Measurements from ENCODE around the gene SMYD3.

Gene SMYD3

DNA sequence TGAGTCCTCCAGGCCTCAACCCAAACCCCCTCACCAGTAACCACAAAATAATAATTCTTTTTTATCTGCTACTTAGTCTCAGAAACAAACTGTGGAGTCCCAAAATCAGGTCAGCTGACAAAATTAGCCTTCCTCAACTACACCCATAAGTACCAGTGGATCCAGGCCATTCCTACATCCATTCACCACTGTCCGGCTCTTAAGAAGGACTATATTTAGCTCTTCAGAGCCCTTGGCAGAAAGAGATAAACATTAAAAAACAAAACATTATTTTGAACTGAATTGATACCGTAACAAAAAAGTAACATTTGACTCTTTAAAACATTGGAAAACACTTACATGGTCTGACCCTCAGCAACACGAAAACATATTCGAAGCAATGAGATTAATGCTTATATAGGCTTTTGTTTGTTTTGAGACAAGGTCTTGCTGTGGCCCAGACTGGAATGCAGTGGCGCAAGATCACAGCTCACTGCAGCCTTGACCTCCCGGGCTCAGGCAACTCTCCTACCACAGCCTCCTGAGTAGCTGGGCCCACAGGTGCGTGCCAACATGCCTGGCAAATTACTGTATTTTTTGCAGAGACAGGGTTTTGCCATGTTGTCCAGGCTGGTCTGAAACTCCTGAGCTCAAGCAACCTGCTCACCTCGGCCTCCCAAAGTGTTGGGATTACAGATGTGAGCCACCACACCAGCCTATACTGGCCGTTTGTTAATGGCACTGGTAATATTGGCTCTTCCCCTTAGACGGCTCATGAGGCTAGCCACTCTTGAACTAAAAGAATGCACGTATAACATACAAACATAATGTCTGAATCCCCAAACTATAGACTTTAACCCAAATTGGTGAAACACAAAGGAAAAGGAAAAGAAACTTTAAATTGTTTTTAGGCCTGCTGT, 330.7 kb downstream of the SMYD3 start:
- DNase-seq (ENCODE audit: low read depth in 2 of 2): no peak

DNA sequence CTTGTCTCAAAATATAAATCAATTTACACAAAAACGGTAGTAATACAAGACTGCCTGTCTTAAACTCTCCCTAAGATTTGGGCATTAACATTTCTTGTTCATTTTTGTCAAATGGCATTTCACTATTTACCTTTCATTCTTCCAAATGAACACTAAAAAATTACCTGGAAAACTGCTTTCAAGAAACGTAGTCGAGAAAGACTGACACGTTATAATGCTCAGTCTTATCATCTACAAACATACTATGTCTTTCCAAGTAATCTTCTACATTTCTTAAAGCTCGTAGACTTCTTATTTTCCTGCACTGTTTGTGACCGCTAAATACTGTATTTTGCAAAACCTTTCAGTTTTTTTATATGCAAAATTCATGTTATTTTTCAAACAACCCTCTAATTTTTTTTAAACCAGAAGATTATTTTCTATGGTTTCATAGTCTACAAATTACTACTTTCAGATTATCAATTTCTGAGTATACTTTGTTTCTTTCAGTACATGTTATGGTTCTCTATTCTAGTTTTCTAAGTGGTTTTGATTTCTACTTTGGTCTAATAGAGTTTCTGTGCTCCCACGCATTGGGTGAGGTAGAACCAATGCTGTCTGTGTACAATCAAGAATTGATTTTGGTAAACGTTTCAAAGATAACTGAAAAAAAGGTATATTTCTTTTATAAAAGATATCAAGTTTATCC, 336.4 kb downstream of the SMYD3 start:
- DNase-seq (ENCODE audit: low read depth in 2 of 2): no peak

DNA sequence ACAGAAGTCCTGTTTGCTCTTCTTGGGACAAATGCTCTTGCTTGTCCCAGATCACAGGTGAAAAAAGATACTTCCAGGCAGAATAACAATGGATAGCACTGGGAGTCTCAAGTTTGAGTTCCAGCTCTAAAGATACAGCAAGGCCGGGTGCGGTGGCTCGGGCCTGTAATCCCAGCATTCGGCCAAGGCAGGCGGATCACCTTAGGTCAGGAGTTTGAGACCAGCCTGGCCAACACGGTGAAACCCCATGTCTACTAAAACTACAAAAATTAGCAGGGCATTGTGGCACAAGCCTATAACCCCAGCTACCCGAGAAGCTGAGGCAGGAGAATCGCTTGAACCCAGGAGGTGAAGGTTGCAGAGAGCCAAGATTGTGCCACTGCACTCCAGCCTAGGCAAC, 337.6 kb downstream of the SMYD3 start:
- DNase-seq (ENCODE audit: low read depth in 2 of 2): no peak

DNA sequence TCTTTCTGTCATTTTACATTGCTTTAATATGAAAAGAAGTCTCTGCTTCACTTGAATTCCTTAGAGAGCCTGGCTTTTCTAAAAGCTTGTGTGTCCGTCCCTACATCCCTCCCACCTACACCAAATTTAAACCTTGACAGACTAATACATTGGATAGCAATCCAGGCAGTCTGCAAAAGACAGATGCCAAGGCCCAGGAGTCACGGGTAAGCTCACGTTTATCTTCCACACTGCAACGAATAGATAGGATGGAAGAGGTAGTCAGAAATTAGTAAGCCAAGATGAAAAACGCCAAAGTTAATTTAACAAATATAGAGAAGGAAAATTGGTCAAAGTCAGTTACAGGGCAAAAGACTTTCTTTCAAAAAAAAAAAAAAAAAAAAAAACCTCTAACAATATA, 338.1 kb downstream of the SMYD3 start:
- DNase-seq (ENCODE audit: low read depth in 2 of 2): no peak

DNA sequence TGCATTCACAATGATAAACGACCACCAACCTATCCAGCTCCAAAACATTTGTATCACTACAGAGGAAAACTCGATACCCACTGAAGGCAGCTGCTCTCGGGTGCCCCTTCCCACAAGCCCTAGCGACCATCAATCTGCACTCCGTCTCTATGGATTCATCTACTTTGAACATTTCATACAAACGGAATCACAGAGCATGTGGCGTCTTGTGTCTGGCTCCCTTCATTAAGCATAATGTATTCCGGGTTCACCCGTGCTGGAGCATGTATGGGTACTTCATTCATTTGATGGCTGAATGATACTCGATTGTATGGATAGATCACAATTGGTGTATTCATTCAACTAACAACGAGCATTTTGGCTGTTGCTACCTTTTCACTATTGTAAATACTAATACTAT, 340.2 kb downstream of the SMYD3 start:
- no peak for DNase-seq (ENCODE audit: low read depth in 2 of 2)

DNA sequence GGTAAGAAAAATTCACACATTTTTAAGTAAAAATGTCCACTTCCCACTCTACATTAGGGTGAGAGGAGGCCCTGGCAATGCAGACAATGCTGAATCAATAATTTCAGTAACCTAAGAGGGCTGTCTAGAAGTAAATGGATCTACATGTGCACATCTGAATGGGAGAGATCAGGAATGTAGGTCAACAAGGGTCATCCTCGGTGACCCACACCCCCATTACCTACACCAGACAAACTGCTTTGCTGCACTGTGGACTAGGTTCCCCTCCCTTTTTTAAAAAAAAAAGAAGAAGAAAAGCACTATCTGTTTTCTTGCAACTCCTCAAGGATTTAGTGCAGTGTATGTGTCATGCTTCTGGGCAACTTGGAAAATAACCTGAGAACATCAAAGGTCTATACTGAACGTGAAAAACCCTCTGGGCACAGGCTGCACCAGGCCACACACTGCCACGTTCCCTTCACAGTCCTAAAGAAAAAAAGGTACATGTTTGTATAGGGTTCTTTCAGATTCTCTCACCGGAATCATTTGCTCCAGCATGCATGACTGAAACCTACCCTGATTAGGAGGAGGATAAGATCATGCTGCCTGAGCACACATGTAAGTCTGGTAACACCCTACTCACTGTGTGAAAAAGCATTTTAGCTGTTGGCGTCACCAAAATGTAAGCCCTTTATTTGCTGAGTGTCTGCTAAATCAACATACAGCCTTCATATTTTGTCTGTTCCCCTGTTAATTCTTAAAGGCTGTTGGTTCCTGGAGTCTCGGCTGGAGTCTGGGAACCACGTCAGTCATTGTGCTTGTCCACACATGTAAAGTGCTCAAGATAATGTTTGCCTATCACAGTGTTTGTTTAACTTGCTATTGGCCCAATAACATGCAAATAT, 341.0 kb downstream of the SMYD3 start:
- no peak for DNase-seq (ENCODE audit: low read depth in 2 of 2)

DNA sequence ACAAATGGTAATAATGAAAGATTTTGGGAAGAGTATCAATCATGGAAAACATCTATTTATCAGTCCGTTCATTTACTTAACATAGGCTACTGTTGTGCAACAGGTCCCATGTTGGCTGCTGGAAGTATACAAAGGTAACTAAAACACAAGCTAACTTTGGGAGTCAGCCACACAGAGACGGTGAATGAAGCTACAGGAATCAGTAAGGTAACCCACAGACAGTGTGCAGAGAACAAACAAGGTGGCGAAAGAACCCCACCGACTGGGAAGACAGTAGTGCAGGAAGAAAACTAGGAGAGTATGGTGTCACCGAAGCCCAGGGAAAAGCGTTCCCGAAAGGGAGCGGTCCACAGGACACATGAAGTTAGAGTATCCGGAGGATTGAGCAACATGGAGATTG, 342.3 kb downstream of the SMYD3 start:
- DNase-seq (ENCODE audit: low read depth in 2 of 2): no peak

DNA sequence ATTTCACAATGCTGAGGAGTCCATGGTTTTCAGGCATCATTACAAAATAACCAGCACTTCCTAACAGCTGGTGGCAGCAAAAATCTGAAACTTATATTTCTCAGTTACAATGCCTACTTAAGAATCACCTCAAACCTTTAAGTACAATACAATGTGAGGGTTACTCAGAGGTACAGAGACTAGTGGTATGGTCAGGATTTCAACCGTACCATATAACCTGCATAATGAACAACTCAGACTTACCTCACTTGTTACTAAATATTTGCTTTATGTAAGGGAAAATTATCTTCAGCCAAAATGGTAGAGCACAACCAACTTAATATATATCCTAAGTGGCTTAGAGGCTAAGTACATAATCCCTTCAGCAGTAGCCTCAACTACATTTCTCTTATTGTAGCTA, 344.5 kb downstream of the SMYD3 start:
- no peak for DNase-seq (ENCODE audit: low read depth in 2 of 2)

DNA sequence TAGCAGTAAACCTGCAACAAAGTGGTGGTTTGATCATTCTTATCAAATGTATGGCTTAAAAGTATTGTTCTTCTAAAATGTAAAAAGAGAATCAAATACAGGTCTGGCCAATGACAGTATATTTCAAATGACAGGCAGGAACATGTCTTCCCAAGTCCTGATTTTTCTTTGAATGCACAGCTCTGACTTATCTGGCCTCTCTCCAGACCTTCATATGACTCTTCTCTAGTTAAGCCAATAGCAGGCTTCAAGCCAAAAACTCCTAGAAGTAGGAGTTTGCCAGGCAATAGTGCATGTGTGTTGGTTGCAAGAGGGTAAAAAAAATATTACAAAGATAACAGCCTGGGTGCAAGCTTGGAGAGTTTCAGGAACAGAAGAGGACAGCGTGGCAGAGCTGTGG, 345.5 kb downstream of the SMYD3 start:
- peak; percentile 36 to 46 for DNase-seq (ENCODE audit: low read depth in 2 of 2)

DNA sequence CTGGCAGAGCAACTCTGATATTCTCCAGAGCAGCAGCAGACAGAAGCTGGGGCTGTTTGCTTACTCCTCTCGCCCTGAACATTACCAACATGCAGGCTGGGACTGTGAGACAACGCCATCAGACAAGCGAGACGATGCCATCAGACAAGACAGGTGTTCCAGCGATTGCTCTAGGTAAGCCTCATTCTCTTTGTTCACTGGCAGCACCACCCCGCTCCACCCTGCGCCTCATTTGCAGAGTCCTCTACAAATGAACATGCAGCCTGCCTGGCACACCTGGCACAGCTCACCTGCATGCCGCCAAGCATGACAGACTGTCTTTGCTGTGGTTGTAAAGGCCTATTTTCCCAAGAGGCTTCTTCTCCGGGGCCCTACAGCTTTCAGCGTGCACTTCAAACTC, 346.2 kb downstream of the SMYD3 start:
- DNase-seq (ENCODE audit: low read depth in 2 of 2): no peak

DNA sequence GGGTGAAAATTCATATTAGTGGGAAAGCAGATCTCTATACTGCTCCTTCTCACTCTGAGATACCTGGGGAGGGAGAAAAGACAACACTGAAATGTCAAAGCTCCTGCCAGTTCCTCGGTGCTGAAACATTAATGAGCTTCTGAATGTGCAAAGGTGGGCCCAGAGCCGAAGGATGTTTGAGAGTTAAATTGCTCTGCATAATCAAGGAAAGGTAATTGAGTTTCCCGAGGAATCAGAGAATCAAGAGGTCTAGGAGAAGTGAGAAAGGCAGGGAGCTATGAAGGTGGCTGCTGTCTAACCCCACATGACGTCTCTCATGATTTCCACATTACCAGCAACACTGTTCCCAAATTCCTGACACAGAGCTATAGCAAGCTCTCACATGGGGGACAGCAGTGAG, 346.7 kb downstream of the SMYD3 start:
- no peak for DNase-seq (ENCODE audit: low read depth in 2 of 2)

DNA sequence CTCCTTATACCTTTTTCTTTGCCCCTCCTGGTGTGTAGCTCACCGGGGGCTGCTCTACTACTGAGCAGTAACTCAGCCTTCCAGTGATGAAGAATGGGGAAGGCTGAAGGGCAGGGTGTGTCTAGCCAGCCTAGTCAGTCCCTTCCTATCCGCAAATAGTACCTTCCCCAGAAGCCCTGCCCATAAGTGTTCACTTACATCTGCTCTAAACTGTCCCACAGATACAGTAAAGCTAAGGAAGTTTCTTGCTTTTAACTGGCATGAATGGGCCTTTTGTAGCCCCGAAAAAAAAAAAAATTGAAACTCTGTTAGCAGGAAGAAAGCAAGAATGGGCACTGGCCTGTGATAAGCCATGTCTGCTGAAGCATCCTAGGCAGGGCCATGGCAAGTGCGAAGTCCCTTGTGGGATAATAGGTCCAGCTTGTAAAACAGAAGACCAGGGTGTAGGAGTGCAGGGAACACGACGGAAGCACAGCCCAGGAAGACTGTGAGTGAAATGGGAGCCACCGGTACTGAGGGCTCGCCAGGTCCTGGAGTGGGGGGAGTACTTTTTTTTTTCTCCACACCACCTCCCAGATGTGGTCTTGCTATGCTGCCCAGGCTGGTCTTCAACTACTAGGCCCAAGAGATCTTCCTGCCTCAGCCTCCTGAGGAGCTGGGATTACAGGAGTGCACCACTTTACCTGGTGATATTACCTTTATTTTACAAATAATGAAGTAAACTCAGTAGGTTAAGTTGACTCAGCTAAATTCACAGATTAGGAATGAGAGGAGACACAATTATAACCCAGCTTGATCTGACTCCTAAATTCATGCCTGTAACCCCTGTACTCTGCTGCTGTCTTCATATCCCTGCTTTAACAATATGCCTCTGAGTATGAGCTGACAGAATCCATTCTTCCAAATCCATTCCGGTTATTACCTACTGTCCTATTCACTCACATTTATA, 347.5 kb downstream of the SMYD3 start:
- DNase-seq (ENCODE audit: low read depth in 2 of 2): no peak

DNA sequence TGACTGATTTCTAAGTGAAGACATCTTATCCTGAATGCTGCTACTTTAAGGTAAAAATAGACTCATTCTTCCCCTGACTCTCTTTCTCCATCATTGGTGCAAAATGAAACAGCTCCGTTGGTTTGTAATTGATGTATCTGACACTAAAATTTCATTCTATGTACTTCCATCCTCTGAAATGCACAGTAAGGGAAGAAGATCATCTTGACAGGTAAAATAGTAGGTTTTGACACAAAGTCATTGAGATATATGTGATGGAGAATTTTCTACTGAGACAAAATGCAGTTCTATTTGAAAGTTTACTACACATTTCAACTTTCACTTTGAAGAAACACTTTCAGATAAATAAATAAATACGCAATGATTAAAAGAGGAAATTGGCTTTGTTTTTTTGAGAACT, 348.9 kb downstream of the SMYD3 start:
- DNase-seq (ENCODE audit: low read depth in 2 of 2): no peak

DNA sequence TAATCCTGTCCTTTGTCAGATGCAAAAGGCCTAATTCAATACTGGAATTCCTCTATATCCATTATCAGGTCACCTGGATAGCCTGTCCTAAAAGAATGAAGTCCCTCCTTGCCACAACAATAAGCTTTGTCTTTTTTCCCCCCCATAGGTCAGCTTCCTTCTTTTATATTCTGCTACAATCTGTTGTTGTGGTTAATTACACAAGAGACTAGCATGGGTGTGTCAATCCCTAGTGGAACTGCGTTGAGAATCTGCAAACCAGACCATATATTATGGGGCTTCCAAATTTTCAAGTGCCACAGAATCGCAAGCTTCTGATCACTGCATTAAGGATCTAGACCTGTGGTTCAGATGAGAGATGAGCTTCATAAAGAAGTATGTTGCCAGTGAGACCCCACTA, 349.6 kb downstream of the SMYD3 start:
- no peak for DNase-seq (ENCODE audit: low read depth in 2 of 2)

DNA sequence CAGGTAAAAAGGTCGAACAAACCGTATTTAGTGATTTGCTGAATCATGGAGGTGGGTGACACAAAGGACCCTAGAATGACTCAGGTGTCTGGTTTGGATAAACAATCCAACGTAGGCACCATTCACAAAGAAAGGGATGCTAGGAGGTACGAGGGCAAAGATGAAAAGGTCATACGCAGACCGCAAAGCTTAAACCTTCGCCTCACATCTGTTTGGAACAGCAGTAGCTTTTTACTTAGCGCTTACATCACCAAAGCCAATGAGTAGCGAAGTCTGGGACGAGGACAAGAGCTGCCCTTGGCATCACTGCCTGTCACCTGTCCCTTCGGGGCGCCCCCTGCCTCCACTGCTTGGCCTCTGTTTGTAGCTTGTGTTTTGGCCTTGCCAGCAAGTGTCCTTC, 350.2 kb downstream of the SMYD3 start:
- DNase-seq (ENCODE audit: low read depth in 2 of 2): no peak

DNA sequence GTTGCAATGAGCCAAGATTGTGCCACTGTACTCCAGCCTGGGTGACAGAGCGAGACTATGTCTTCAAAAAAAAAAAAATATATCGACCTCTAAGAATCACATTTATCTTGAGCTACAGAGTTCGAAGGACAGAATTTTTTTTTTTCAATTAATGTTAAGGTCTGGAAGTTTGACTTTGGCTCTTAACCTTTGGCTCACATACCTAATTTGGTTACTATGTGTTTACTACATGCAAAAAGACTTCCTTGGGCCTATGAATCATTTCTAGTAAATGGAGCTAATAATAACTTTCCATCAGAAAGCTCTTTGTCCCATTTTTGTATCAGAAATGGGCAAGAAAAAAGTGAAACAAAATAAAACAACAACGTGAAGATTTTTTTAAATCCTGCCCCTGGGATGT, 351.2 kb downstream of the SMYD3 start:
- DNase-seq (ENCODE audit: low read depth in 2 of 2): no peak

DNA sequence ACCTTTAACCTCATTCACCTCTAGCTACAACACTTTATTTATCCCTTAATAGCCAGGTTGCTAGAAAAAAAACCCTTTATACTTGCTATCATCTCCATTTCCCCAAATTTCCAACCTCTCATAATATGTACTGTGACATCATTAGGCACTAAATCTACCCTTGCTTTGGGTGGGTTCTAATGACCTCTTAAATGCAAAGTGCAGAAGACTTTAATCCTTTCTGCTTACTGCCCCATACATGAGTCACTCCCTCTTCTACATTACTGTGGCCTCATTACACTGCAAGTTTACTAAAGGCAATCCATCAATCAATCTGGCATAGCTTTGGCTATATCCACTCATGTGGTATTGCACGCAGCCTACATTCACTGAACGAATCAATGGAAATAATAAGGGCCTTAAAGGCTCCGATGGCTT, 353.3 kb downstream of the SMYD3 start:
- DNase-seq (ENCODE audit: low read depth in 2 of 2): peak in 1 of 2 experiments; percentile 10

DNA sequence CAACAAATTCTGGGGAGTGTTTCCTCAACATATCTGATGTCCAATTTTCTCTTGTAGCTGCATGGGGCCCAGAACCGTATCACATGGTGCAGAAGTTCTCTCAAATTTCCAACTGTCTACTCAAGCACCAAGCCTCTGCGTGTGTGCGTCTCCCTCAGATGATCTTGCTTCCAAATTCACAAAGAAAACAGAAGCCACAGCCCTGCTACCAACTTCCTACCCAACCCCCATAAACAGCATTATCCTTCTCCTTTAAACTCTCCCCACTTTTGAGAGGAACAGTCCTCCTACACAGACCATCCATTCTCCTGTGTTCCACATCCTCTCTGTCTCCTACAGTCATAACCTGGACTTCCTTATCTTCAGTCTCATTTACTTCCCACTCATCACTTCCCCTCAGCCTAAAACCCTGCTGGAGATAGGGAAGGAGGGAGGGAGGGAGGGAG, 354.1 kb downstream of the SMYD3 start:
- no peak for DNase-seq (ENCODE audit: low read depth in 2 of 2)

DNA sequence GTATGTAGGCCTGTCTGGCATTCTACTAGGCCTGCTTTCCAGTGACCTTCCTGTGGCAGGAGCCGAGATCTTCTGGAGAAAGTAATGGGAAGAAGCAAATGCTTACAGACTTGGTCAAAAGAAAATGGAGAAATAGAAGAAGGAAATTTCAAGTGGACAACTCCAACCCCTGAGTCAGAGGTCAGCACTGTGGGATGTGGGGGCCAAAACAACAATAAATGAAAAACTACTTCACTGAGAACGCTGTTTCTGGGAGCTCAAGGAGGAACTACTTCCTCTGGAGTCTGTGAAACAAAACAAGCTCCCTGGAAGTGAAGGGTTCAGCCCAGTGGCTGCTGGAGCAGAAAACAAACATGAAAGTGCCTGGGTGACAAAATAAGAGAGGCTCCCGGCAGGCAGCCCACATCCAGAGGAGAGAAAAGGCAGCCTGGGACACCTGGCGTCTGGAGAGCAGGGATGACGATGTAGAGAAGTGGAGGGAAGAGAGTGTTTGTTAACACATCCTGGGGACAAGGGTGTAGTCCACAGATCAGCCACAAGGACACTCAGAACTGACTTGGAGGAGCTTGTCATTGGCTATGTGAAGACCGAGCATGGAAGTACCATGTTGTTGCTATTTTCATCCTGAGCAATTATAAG, 355.2 kb downstream of the SMYD3 start:
- no peak for DNase-seq (ENCODE audit: low read depth in 2 of 2)

DNA sequence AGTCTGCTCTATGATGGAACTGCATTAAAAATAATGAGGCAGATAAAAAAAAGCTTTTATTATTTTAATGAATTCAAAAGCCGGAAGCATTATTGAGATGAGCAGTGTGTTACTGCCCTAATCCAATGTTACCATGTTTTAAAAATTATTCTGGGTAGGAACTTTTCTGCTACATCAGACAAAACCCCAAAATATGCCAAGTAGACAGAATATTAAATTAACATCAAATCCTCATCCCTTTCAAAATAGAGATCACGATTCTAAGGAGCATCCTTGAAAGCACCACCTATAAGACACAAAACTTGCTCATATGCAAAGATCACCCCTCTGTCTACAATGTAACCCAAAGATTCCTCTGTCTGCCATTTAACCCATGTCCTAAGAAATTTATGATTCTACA, 357.5 kb downstream of the SMYD3 start:
- DNase-seq (ENCODE audit: low read depth in 2 of 2): no peak
